Measurements from ENCODE around the gene PIP5K1B.

Gene PIP5K1B

GRCh38 chr9:68998812-68999211 is 293.8 kb downstream of the PIP5K1B start:
- no peak for DNase-seq

GRCh38 chr9:68999393-69000105 is 294.5 kb downstream of the PIP5K1B start:
- DNase-seq: peak; percentile 85 to 88 (median 86)

GRCh38 chr9:69001921-69002320 is 296.9 kb downstream of the PIP5K1B start:
- DNase-seq: no peak

GRCh38 chr9:69003051-69003450 is 298.0 kb downstream of the PIP5K1B start:
- no peak for DNase-seq

DNA sequence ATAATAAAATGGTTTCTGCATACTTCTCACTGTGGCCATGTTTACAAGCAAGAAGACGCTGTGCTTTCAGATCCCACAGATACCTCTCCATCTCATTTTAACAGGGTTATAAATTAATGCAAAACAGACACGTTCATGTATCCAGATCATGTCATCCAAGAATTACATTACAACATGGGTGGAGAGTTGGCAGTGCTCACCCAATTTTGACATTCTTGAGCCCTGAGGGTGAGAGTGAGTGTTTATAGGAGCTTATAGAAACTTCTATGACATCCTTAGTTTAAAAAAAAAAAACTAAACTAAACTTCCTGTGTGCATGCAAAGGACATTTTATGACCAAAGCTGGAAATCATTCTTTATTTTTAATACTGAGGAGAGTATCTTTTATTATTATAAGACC is 299.8 kb downstream of the PIP5K1B start:
- DNase-seq: no peak

GRCh38 chr9:69009708-69010107 is 304.7 kb downstream of the PIP5K1B start:
- no peak for DNase-seq

DNA sequence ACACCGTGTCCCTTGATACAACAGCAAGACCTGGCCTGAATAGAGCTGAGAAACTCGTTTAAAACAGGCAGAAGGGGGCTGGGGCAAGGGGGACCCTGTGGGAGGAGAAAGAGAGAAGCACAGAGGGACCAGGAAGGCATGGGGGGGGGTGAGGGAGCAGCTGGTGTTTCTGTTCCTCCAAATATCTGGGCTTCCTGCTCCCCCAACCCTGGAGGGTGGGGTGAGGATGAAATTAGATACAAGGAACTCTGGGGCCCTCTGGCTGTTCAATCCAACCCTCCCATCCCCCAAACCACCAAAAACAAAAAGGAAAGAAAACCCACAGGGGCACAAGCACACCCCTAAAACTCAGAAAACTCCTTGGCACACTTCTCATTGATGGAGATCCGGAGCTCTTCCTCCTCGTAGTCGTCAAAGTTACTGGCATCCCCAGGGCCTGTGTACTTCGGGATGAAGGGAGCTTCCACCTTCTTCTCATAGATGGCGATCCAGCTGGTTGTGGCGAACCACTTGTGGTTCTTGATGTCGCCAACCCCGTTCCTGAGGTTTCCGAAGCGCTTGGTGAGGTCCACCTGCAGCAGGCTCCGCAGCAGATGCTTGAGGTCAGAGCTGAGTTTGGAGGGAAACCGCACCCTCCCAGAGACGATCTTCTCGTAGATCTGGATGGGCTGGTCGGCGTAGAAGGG is 307.8 kb downstream of the PIP5K1B start:
- DNase-seq: peak in 1 of 3 donors; percentile 22

DNA sequence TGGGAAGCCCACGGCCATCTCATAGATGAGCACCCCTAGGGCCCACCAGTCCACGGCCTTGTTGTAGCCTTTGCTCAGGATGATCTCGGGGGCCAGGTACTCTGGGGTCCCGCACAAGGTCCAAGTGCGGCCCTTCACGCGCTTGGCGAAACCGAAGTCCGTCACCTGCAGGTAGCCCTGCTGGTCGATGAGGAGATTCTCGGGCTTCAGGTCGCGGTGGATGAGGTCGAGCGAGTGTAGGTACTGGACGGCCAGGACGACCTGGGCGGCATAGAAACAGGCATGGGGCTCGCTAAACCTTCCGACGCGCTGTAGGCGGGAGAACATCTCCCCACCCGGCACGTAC is 308.3 kb downstream of the PIP5K1B start:
- DNase-seq: no peak

DNA sequence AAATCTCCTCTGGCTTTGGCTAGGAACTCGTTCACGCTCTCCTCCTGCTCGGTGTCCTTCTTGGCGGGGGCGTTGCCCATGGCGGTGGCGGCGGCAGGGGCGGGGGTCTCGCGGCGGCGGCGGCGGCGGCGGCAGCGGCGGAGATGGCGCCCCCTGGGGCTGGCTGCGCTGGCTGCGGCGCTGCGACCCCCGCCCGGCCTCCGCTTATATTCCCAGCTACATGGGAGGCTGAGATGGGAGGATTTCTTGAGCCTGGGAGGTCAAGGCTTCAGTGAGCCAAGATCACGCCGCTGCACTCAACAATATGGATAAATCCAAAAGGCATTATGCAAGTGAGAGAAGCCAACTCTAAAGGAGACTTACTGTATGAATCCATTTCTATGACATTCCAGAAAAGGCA is 309.0 kb downstream of the PIP5K1B start, which contains the start of gene PRKACG:
TSS of gene PRKACG (minus strand) at position 101 of the 400 bp plus-strand sequence. CDS start at position 80, 21 bp downstream.
- DNase-seq: no peak

GRCh38 chr9:69016191-69017096 is 311.4 kb downstream of the PIP5K1B start:
- no peak for DNase-seq

GRCh38 chr9:69018737-69019136 is 313.7 kb downstream of the PIP5K1B start:
- DNase-seq: no peak

DNA sequence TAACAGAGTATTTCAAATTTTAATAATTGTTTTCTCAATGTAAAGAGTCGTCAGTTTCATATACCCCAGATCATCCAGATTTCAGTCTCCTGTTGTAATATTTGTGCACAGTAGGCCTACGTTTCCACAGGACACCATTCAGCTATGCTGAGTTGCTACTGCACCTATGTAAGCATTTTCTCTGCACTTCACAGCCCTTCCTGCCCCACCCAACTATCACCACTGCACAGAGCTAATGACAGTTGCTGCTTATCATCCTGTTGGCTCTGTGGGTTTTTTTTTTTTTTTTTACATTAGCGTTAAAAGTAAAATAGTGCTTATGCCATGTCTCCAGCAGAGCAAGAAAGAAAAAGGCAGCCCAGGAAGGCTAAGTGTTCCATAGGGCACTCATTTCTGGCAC is 314.8 kb downstream of the PIP5K1B start:
- DNase-seq: no peak

GRCh38 chr9:69020301-69021145 is 315.5 kb downstream of the PIP5K1B start:
- DNase-seq: no peak

DNA sequence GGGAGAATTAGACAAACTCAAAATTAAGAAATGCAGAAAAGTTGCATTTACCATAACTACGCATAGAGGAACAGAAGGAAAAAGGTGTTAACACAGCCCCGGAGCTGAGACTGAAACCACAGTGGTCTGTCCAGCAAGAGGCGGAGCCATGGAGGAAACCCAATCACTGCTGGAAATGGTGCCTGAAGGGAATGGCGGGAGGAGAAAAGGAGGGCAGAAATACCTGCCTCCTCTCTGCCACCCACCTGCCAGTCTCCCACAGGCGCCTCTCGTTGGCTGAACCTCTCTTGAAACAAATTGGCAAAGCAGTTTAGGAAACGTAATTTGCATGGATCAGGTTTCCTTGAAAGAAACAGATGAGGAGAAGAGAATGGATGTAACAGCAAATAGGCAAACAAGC is 318.6 kb downstream of the PIP5K1B start:
- no peak for DNase-seq

DNA sequence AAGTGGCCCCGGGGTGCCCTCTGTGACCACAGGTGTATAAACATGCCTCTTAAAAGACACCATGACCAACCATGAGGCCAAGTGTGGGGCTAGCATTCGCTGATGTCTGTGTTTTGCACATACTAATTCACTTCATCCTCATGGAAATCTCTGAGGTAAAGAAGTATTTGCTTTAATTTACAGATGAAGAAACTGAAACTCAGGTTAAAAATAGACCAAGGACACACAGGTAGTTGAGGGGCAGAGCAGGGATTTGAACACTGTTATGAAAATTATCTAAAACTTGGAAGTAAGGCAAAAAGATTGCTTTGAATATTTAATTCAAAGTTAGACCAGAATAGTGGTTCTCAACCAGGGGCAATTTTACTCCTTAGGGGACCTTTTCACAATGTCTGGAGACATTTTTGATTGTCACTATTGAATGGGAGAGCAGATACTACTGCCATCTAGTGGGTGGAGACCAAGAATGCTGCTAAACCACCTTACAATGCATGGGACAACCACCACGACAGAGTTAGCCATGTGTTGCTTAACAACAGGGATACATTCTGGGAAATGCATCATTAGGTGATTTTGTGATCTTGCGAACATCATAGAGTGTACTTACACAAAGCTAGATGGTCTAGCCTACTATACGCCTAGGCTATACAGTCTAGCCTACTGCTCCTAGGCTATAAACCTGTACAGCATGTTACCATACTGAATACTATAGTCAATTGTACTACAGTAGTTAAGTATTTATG is 322.5 kb downstream of the PIP5K1B start:
- peak; percentile 63 to 75 (median 65) for DNase-seq

GRCh38 chr9:69028754-69029153 is 323.7 kb downstream of the PIP5K1B start:
- DNase-seq: no peak

DNA sequence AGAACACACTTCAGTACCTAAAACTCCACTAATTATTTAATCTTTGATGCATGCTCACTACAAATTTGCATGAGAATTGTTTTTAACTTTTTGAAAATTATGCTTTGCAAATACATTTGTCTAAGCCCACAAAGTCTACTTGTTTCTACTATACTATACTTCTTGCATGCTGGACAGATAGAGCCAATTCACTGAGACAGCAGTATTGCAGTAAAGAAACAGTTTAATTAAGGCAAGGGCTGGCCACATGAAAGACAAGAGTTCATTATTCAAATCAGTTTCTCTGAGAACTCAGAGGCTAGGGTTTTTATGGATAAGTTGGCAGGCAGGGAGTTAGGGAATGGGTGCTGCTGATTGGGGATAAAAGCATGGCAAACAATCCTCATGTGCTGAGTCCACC is 324.5 kb downstream of the PIP5K1B start:
- DNase-seq: no peak

GRCh38 chr9:69030851-69031645 is 326.0 kb downstream of the PIP5K1B start:
- DNase-seq: peak; percentile 27 to 47 (median 44)

- no peak for DNase-seq
These were observed 329.0 kb downstream of the PIP5K1B start for GRCh38 chr9:69034071-69034470.

- peak; percentile 82 to 92 (median 86) for DNase-seq
These were observed 330.6 kb downstream of the PIP5K1B start, which contains the start of gene FXN for GRCh38 chr9:69035438-69036308. Gene FXN (plus strand): TSS chr9:69035752. CDS start chr9:69035783, 31 bp downstream.

Measured in suppressor macrophage treated with lipopolysaccharide for 1 hour (primary cell).